ENCODE measurements around the gene PTPN1. TPM values are rescaled to one million over a fixed set of nuclear protein-coding genes. Genes with fewer than 3 reads are reported as not detected.
"Not testable (repeated sequence)": the region's sequence is repeated elsewhere in the genome, so short reads cannot be mapped to it uniquely, and the experiment has no call there.

Gene PTPN1
- total RNA-seq, 1 donor: 28.6 TPM

GRCh38 chr20:50597406-50597969, 87.3 kb downstream of the PTPN1 start:
- Histone ChIP-seq H3K9me3 (ENCODE audit: low read depth, low read length) (no peaks in the 10 kb centered on the region), H3K36me3 (ENCODE audit: insufficient read depth, low read length) (no peaks in the 10 kb centered on the region), H3K4me2 (ENCODE audit: insufficient read depth, low read length) (no peak overlapping the region), H3K27me3 (ENCODE audit: insufficient read depth, low read length) (peaks cover 14% of the 10 kb centered on the region), H2AFZ (ENCODE audit: low read length) (no peak overlapping the region), H3K4me1 (ENCODE audit: insufficient read depth, low read length) (no peaks in the 10 kb centered on the region), H4K20me1 (ENCODE audit: insufficient read depth, low read length) (no peaks in the 10 kb centered on the region), H3K4me3 (ENCODE audit: insufficient read depth, low read length) (no peak overlapping the region), H3K79me2 (ENCODE audit: insufficient read depth, low read length) (no peaks in the 10 kb centered on the region), H3K27ac (ENCODE audit: low read depth, low read length) (no peak overlapping the region)
- TF ChIP-seq CTCF (IDR thresholded peaks at IDR 0.05; ENCODE audit: extremely low read depth, low read depth, low read length): no peak
- peak; percentile 62 for DNase-seq (ENCODE audit: insufficient read length, low spot score, missing footprints)

DNA sequence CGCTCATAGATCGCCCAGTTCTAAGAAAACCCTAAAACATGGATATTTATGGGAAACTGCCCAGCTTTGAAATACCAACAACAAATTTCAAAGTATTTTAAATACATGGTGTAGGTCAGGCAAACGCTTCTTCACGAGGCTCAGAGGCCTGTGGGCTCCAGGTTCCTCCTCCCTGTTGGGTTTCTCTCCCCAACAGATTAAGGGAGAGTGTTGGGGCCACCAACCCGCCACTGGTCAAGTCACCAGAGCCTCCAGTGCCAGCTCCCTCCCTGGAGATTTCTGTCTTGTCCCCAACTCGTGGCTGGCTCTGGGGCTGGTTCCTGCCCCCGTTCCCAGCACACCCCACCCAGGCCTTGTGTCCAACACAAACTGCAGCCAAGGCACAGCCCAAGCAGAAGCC, 87.9 kb downstream of the PTPN1 start:
- H3K27ac ChIP-seq (ENCODE audit: low read depth, low read length): no peak overlapping the region

DNA sequence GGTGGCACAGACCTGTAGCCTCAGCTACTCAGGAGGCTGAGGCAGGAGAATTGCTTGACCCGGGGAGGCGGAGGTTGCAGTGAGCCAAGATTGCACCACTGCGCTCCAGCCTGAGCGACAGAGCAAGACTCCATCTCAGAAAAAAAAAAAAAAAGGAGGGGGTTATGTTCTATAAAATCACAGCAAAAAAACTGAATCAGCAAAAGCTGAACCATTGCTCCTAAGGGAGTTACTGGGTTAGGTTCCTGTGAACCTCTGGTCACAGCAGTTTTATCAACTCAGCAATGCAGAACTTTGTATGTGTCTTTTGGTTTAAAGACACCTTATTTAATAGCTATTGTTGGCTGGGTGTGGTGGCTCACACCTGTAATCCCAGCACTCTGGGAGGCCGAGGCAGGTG, 88.6 kb downstream of the PTPN1 start:
- not testable (repeated sequence) for H3K4me1 ChIP-seq (ENCODE audit: insufficient read depth, low read length); H4K20me1 ChIP-seq (ENCODE audit: insufficient read depth, low read length); H3K36me3 ChIP-seq (ENCODE audit: insufficient read depth, low read length); H3K4me2 ChIP-seq (ENCODE audit: insufficient read depth, low read length); H2AFZ ChIP-seq (ENCODE audit: low read length); H3K79me2 ChIP-seq (ENCODE audit: insufficient read depth, low read length); DNase-seq (ENCODE audit: insufficient read length, low spot score, missing footprints); H3K27ac ChIP-seq (ENCODE audit: low read depth, low read length); H3K9me3 ChIP-seq (ENCODE audit: low read depth, low read length); H3K4me3 ChIP-seq (ENCODE audit: insufficient read depth, low read length)
- H3K27me3 ChIP-seq (ENCODE audit: insufficient read depth, low read length): peaks cover 14% of the 10 kb centered on the region

More for the DNA sequence above, 87.9 kb downstream of the PTPN1 start:
- TF ChIP-seq CTCF (IDR thresholded peaks at IDR 0.05; ENCODE audit: extremely low read depth, low read depth, low read length): no peak
- H3K36me3 ChIP-seq (ENCODE audit: insufficient read depth, low read length): no peaks in the 10 kb centered on the region
- H2AFZ ChIP-seq (ENCODE audit: low read length): no peak overlapping the region
- peak; percentile 62 for DNase-seq (ENCODE audit: insufficient read length, low spot score, missing footprints)
- H3K4me1 ChIP-seq (ENCODE audit: insufficient read depth, low read length): no peaks in the 10 kb centered on the region
- H3K9me3 ChIP-seq (ENCODE audit: low read depth, low read length): no peaks in the 10 kb centered on the region
- peaks cover 14% of the 10 kb centered on the region for H3K27me3 ChIP-seq (ENCODE audit: insufficient read depth, low read length)
- H3K4me2 ChIP-seq (ENCODE audit: insufficient read depth, low read length): no peak overlapping the region
- no peak overlapping the region for H3K4me3 ChIP-seq (ENCODE audit: insufficient read depth, low read length)
- H3K79me2 ChIP-seq (ENCODE audit: insufficient read depth, low read length): no peaks in the 10 kb centered on the region
- no peaks in the 10 kb centered on the region for H4K20me1 ChIP-seq (ENCODE audit: insufficient read depth, low read length)

DNA sequence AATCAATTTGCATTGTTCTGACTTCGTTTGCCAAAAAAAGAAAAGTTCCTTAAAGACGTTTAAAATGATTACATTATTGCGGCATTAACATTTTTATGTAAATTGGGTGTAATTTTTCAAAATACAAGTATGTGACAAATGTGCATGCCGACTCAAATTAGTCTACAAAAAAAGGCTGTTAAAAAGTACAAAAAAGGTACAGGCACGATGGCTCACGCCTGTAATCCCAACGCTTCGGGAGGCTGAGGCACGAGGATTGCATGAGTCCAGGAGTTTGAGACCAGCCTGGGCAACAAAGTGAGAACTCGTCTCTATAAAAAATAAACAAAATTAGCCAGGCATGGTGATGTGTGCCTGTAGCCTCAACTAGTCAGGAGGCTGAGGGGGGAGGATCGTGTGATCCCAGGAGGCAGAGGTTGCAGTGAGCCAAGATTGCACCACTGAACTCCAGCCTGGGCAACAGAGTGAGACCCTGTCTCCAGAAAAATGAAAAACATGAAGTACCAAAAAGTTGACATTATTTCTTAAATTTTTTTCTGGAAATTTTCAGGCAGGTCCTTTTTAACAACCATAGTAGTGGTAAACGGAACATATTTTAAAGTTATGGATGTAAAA, 90.2 kb downstream of the PTPN1 start:
- H3K9me3 ChIP-seq (ENCODE audit: low read depth, low read length): no peaks in the 10 kb centered on the region
- no peak overlapping the region for H2AFZ ChIP-seq (ENCODE audit: low read length)
- H3K27ac ChIP-seq (ENCODE audit: low read depth, low read length): no peak overlapping the region
- H3K4me3 ChIP-seq (ENCODE audit: insufficient read depth, low read length): no peak overlapping the region
- H3K79me2 ChIP-seq (ENCODE audit: insufficient read depth, low read length): no peaks in the 10 kb centered on the region
- no peak overlapping the region for H3K4me2 ChIP-seq (ENCODE audit: insufficient read depth, low read length)
- peaks cover 10% of the 10 kb centered on the region for H3K27me3 ChIP-seq (ENCODE audit: insufficient read depth, low read length)
- no peaks in the 10 kb centered on the region for H3K4me1 ChIP-seq (ENCODE audit: insufficient read depth, low read length)
- no peak for TF ChIP-seq CTCF (IDR thresholded peaks at IDR 0.05; ENCODE audit: extremely low read depth, low read depth, low read length)
- H4K20me1 ChIP-seq (ENCODE audit: insufficient read depth, low read length): no peaks in the 10 kb centered on the region
- H3K36me3 ChIP-seq (ENCODE audit: insufficient read depth, low read length): no peaks in the 10 kb centered on the region
- no peak for DNase-seq (ENCODE audit: insufficient read length, low spot score, missing footprints)

Data from osteoblast (primary cell).